ENCODE results near the gene BNC1.

BNC1 gene

GRCh38 chr15:83284559-83285283, at the start of gene BNC1:
BNC1 (minus strand) TSS chr15:83284664; CDS start chr15:83284628, 36 bp downstream.
- no peak for DNase-seq (ENCODE audit: low read depth in 4 of 4, low spot score in 1 of 4)

GRCh38 chr15:83327041-83327440, 42.6 kb upstream of the BNC1 start:
- no peak for DNase-seq (ENCODE audit: low read depth in 4 of 4, low spot score in 1 of 4)

- no peak for DNase-seq (ENCODE audit: low read depth in 4 of 4, low spot score in 1 of 4)
These were observed 40.3 kb upstream of the BNC1 start for GRCh38 chr15:83324799-83325198.

GRCh38 chr15:83323296-83323711, 38.8 kb upstream of the BNC1 start:
- no peak for DNase-seq (ENCODE audit: low read depth in 4 of 4, low spot score in 1 of 4)

GRCh38 chr15:83322691-83323090, 38.2 kb upstream of the BNC1 start:
- no peak for DNase-seq (ENCODE audit: low read depth in 4 of 4, low spot score in 1 of 4)

- no peak for DNase-seq (ENCODE audit: low read depth in 4 of 4, low spot score in 1 of 4)
These were observed 37.6 kb upstream of the BNC1 start for GRCh38 chr15:83322061-83322460.

- DNase-seq (ENCODE audit: low read depth in 4 of 4, low spot score in 1 of 4), result no peak
These were observed 36.4 kb upstream of the BNC1 start for GRCh38 chr15:83320844-83321243.

- DNase-seq (ENCODE audit: low read depth in 4 of 4, low spot score in 1 of 4), result no peak
These were observed 35.9 kb upstream of the BNC1 start for GRCh38 chr15:83320404-83320803.

- DNase-seq (ENCODE audit: low read depth in 4 of 4, low spot score in 1 of 4), result no peak
These were observed 35.3 kb upstream of the BNC1 start for GRCh38 chr15:83319771-83320170.

- no peak for DNase-seq (ENCODE audit: low read depth in 4 of 4, low spot score in 1 of 4)
These were observed 34.5 kb upstream of the BNC1 start for GRCh38 chr15:83318861-83319415.

GRCh38 chr15:83318036-83318435, 33.6 kb upstream of the BNC1 start:
- no peak for DNase-seq (ENCODE audit: low read depth in 4 of 4, low spot score in 1 of 4)

GRCh38 chr15:83312071-83312470, 27.6 kb upstream of the BNC1 start:
- no peak for DNase-seq (ENCODE audit: low read depth in 4 of 4, low spot score in 1 of 4)

GRCh38 chr15:83310521-83311456, 26.3 kb upstream of the BNC1 start:
- DNase-seq (ENCODE audit: low read depth in 4 of 4, low spot score in 1 of 4), result no peak

- DNase-seq (ENCODE audit: low read depth in 4 of 4, low spot score in 1 of 4), result no peak
These were observed 24.2 kb upstream of the BNC1 start for GRCh38 chr15:83308671-83309070.

GRCh38 chr15:83306561-83306960, 22.1 kb upstream of the BNC1 start:
- no peak for DNase-seq (ENCODE audit: low read depth in 4 of 4, low spot score in 1 of 4)

- DNase-seq (ENCODE audit: low read depth in 4 of 4, low spot score in 1 of 4), result no peak
These were observed 21.3 kb upstream of the BNC1 start for GRCh38 chr15:83305704-83306291.

- DNase-seq (ENCODE audit: low read depth in 4 of 4, low spot score in 1 of 4), result no peak
These were observed 20.6 kb upstream of the BNC1 start for GRCh38 chr15:83304861-83305703.

GRCh38 chr15:83303535-83303934, 19.1 kb upstream of the BNC1 start:
- DNase-seq (ENCODE audit: low read depth in 4 of 4, low spot score in 1 of 4), result no peak

- no peak for DNase-seq (ENCODE audit: low read depth in 4 of 4, low spot score in 1 of 4)
These were observed 16.4 kb upstream of the BNC1 start for GRCh38 chr15:83300826-83301225.

- DNase-seq (ENCODE audit: low read depth in 4 of 4, low spot score in 1 of 4), result no peak
These were observed 15.0 kb upstream of the BNC1 start for GRCh38 chr15:83299462-83299861.

- no peak for DNase-seq (ENCODE audit: low read depth in 4 of 4, low spot score in 1 of 4)
These were observed 11.0 kb upstream of the BNC1 start for GRCh38 chr15:83295417-83295816.

Measured in stimulated activated CD4-positive, alpha-beta T cell treated with anti-CD3 and anti-CD28 coated beads, Interleukin-1b, Interleukin-23, amount 100 ng/mL, for 24 hours (primary cell).